ENCODE data around the gene MICAL2.

The MICAL2 gene

GRCh38 chr11:12090061-12090591 is 20.3 kb upstream of the MICAL2 start:
- DNase-seq (ENCODE audit: low spot score), result no peak
- no peak for TF ChIP-seq CTCF (IDR thresholded peaks at IDR 0.05; ENCODE audit: extremely low read depth, insufficient read depth, missing control alignments)
- in situ Hi-C loops (cut with MboI; ENCODE audit: low pct_unique_long_range_greater_than_20kb, low sequenced_read_pairs, unreplicated experiment), result no loop called here

- TF ChIP-seq CTCF (IDR thresholded peaks at IDR 0.05; ENCODE audit: extremely low read depth, insufficient read depth, missing control alignments), result no peak
- in situ Hi-C loops (cut with MboI; ENCODE audit: low pct_unique_long_range_greater_than_20kb, low sequenced_read_pairs, unreplicated experiment), result no loop called here
- no peak for DNase-seq (ENCODE audit: low spot score)
Observed at GRCh38 chr11:12090761-12091258, 19.6 kb upstream of the MICAL2 start.

GRCh38 chr11:12091956-12092558 is 18.3 kb upstream of the MICAL2 start:
- in situ Hi-C loops (cut with MboI; ENCODE audit: low pct_unique_long_range_greater_than_20kb, low sequenced_read_pairs, unreplicated experiment), result no loop called here

GRCh38 chr11:12092714-12093113 is 17.7 kb upstream of the MICAL2 start:
- no peak for TF ChIP-seq CTCF (IDR thresholded peaks at IDR 0.05; ENCODE audit: extremely low read depth, insufficient read depth, missing control alignments)
- DNase-seq (ENCODE audit: low spot score), result no peak
- in situ Hi-C loops (cut with MboI; ENCODE audit: low pct_unique_long_range_greater_than_20kb, low sequenced_read_pairs, unreplicated experiment), result no loop called here

More at GRCh38 chr11:12091956-12092558, 18.3 kb upstream of the MICAL2 start:
- TF ChIP-seq CTCF (IDR thresholded peaks at IDR 0.05; ENCODE audit: extremely low read depth, insufficient read depth, missing control alignments), result no peak
- no peak for DNase-seq (ENCODE audit: low spot score)

- TF ChIP-seq CTCF (IDR thresholded peaks at IDR 0.05; ENCODE audit: extremely low read depth, insufficient read depth, missing control alignments), result no peak
- no peak for DNase-seq (ENCODE audit: low spot score)
- in situ Hi-C loops (cut with MboI; ENCODE audit: low pct_unique_long_range_greater_than_20kb, low sequenced_read_pairs, unreplicated experiment), result no loop called here
Observed at GRCh38 chr11:12094872-12095800, 15.3 kb upstream of the MICAL2 start.

GRCh38 chr11:12097219-12097618 is 13.2 kb upstream of the MICAL2 start:
- no peak for DNase-seq (ENCODE audit: low spot score)
- in situ Hi-C loops (cut with MboI; ENCODE audit: low pct_unique_long_range_greater_than_20kb, low sequenced_read_pairs, unreplicated experiment), result no loop called here
- no peak for TF ChIP-seq CTCF (IDR thresholded peaks at IDR 0.05; ENCODE audit: extremely low read depth, insufficient read depth, missing control alignments)

All from GM13977 (cell line).